ENCODE results near the gene COIL. TPM values are rescaled to one million over a fixed set of nuclear protein-coding genes. Genes with fewer than 3 reads are reported as not detected.

COIL gene
- total and polyA plus RNA-seq, 2 donors (not counting 1 experiment from before 2014, with no cell fraction given), result 3.7 to 19.8 TPM

- DNase-seq (no peak), ATAC-seq (ENCODE audit: low read depth) (no peak)
- Histone ChIP-seq H3K4me1 (ENCODE audit: control insufficient read depth in 2 of 2, insufficient read depth in 2 of 2, low read length in 2 of 2) (no peaks in the 10 kb centered on the region), H3K27ac (ENCODE audit: low read length in 2 of 2) (no peak overlapping the region), H3K79me2 (ENCODE audit: control insufficient read depth, insufficient read depth, low read length) (no peaks in the 10 kb centered on the region), H3K36me3 (replicated peaks in 1 of 2; ENCODE audit: control extremely low read depth in 1 of 2, control insufficient read depth in 1 of 2, extremely low read depth in 1 of 2, insufficient read depth in 2 of 2, low read length in 1 of 2) (peaks cover 0 to 16% of the 10 kb centered on the region in 2 experiments), H3K4me2 (replicated peaks; ENCODE audit: low read depth, low read length, poor library complexity, severe bottlenecking) (no peak overlapping the region), H3K9me3 (ENCODE audit: control extremely low read depth in 1 of 3, control insufficient read depth in 2 of 3, insufficient read depth in 1 of 3, low read length in 2 of 3) (peaks cover 0 to 11% (median 10%) of the 10 kb centered on the region in 3 donors), H3K4me3 (ENCODE audit: control extremely low read depth in 1 of 5, extremely low read depth in 1 of 5, insufficient read depth in 1 of 5, low read depth in 2 of 5, low read length in 4 of 5) (no peak overlapping the region), H3K9ac (ENCODE audit: low read length) (no peak overlapping the region), H4K20me1 (ENCODE audit: control insufficient read depth, insufficient read depth, low read length, poor library complexity, severe bottlenecking) (no peaks in the 10 kb centered on the region), H2AFZ (ENCODE audit: insufficient read depth, low read depth, low read length, poor library complexity, severe bottlenecking) (no peak overlapping the region), H3K27me3 (replicated peaks in 1 of 4; ENCODE audit: control extremely low read depth in 1 of 4, control insufficient read depth in 3 of 4, insufficient read depth in 4 of 4, low read length in 3 of 4) (no peaks in the 10 kb centered on the region)
- CTCF ChIA-PET, result interaction anchor here (1.0 to 2.1 kb wide), 3 partner anchors 9 to 111 kb away, joined by 4 to 7 read pairs (median 6); no protein-coding TSS in a partner anchor
- TF ChIP-seq EZH2 (IDR thresholded peaks at IDR 0.05; ENCODE audit: borderline replicate concordance, insufficient read depth, low read depth, low read length, poor library complexity, severe bottlenecking), result no peak
- no peak for TF ChIP-seq CTCF (IDR thresholded peaks at IDR 0.05)
- POLR2A ChIA-PET, result no interaction called here
- no peaks in the 10 kb centered on the region for H3K27me3 Mint-ChIP-seq
- intact Hi-C loops (cut with micrococcal nuclease), result no loop called here
- WGBS (ENCODE audit: insufficient coverage), result no CpG with 5 or more reads among the region's 2 CpGs
- no peak overlapping the region for H3K27ac Mint-ChIP-seq
- no peak overlapping the region for H3K4me3 Mint-ChIP-seq
- H3K9me3 Mint-ChIP-seq (ENCODE audit: insufficient read depth), result peaks cover 4% of the 10 kb centered on the region
- no peaks in the 10 kb centered on the region for H3K4me1 Mint-ChIP-seq
These were observed 30.0 kb downstream of the COIL start for GRCh38 chr17:56930739-56931337.

GRCh38 chr17:56929362-56929969 is 31.4 kb downstream of the COIL start:
- intact Hi-C loops (cut with micrococcal nuclease), result no loop called here
- H3K4me3 ChIP-seq (ENCODE audit: control extremely low read depth in 1 of 5, extremely low read depth in 1 of 5, insufficient read depth in 1 of 5, low read depth in 2 of 5, low read length in 4 of 5), result no peak overlapping the region
- no peak overlapping the region for H2AFZ ChIP-seq (ENCODE audit: insufficient read depth, low read depth, low read length, poor library complexity, severe bottlenecking)
- H3K4me1 Mint-ChIP-seq, result no peaks in the 10 kb centered on the region
- ATAC-seq (ENCODE audit: low read depth) (no peak), DNase-seq (no peak)
- H3K4me3 Mint-ChIP-seq, result no peak overlapping the region
- no peaks in the 10 kb centered on the region for H3K4me1 ChIP-seq (ENCODE audit: control insufficient read depth in 2 of 2, insufficient read depth in 2 of 2, low read length in 2 of 2)
- H3K27me3 ChIP-seq (replicated peaks in 1 of 4; ENCODE audit: control extremely low read depth in 1 of 4, control insufficient read depth in 3 of 4, insufficient read depth in 4 of 4, low read length in 3 of 4), result no peaks in the 10 kb centered on the region
- no peaks in the 10 kb centered on the region for H4K20me1 ChIP-seq (ENCODE audit: control insufficient read depth, insufficient read depth, low read length, poor library complexity, severe bottlenecking)
- H3K4me2 ChIP-seq (replicated peaks; ENCODE audit: low read depth, low read length, poor library complexity, severe bottlenecking), result no peak overlapping the region
- H3K27ac Mint-ChIP-seq, result no peak overlapping the region
- POLR2A ChIA-PET, result no interaction called here
- H3K36me3 ChIP-seq (replicated peaks in 1 of 2; ENCODE audit: control extremely low read depth in 1 of 2, control insufficient read depth in 1 of 2, extremely low read depth in 1 of 2, insufficient read depth in 2 of 2, low read length in 1 of 2), result peaks cover 0 to 7% of the 10 kb centered on the region in 2 experiments
- no peaks in the 10 kb centered on the region for H3K79me2 ChIP-seq (ENCODE audit: control insufficient read depth, insufficient read depth, low read length)
- H3K9ac ChIP-seq (ENCODE audit: low read length), result no peak overlapping the region
- CTCF ChIA-PET, result interaction anchor here (0.9 to 2.1 kb wide), 2 partner anchors 10 to 14 kb away, joined by 4 to 7 read pairs; no protein-coding TSS in a partner anchor
- no peak overlapping the region for H3K27ac ChIP-seq (ENCODE audit: low read length in 2 of 2)
- no peaks in the 10 kb centered on the region for H3K27me3 Mint-ChIP-seq
- no peak for TF ChIP-seq EZH2 (IDR thresholded peaks at IDR 0.05; ENCODE audit: borderline replicate concordance, insufficient read depth, low read depth, low read length, poor library complexity, severe bottlenecking)
- no peak for TF ChIP-seq CTCF (IDR thresholded peaks at IDR 0.05)
- H3K9me3 ChIP-seq (ENCODE audit: control extremely low read depth in 1 of 3, control insufficient read depth in 2 of 3, insufficient read depth in 1 of 3, low read length in 2 of 3), result peaks cover 0 to 11% (median 10%) of the 10 kb centered on the region in 3 donors
- H3K9me3 Mint-ChIP-seq (ENCODE audit: insufficient read depth), result peaks cover 4% of the 10 kb centered on the region

All from B cell (primary cell).